NCI-H1092 treated with DMSO at 0.1 percent for 48 hours (cell line): ENCODE data around the gene ABCA6.
"Not testable (repeated sequence)": the region's sequence is repeated elsewhere in the genome, so short reads cannot be mapped to it uniquely, and the experiment has no call there.

Experiments used
- DNase-seq: peaks from one replicate; lab custom pipeline; 2025; lab: John Stamatoyannopoulos, UW

ABCA6 gene

GRCh38 chr17:69073392-69073791 lies 68.3 kb downstream of the ABCA6 start:
- DNase-seq, result not testable (repeated sequence)

- not testable (repeated sequence) for DNase-seq
Observed at GRCh38 chr17:69072803-69073256, 68.9 kb downstream of the ABCA6 start.

GRCh38 chr17:69071233-69071586 lies 70.5 kb downstream of the ABCA6 start:
- DNase-seq, result not testable (repeated sequence)

GRCh38 chr17:69070378-69071232 lies 71.1 kb downstream of the ABCA6 start:
- not testable (repeated sequence) for DNase-seq

GRCh38 chr17:69069226-69069750 lies 72.4 kb downstream of the ABCA6 start:
- DNase-seq, result no peak

- no peak for DNase-seq
Observed at GRCh38 chr17:69067274-69068047, 74.2 kb downstream of the ABCA6 start.

GRCh38 chr17:69066482-69066881 lies 75.2 kb downstream of the ABCA6 start:
- DNase-seq, result no peak

- DNase-seq, result no peak
Observed at GRCh38 chr17:69065113-69065512, 76.6 kb downstream of the ABCA6 start.

- no peak for DNase-seq
Observed at GRCh38 chr17:69064476-69064875, 77.2 kb downstream of the ABCA6 start.

- DNase-seq, result no peak
Observed at GRCh38 chr17:69064001-69064400, 77.7 kb downstream of the ABCA6 start.

- no peak for DNase-seq
Observed at GRCh38 chr17:69062860-69063581, 78.7 kb downstream of the ABCA6 start.

- no peak for DNase-seq
Observed at GRCh38 chr17:69061721-69062556, 79.8 kb downstream of the ABCA6 start.

GRCh38 chr17:69060822-69061221 lies 80.9 kb downstream of the ABCA6 start, which contains the start of gene ABCA9:
Gene ABCA9, minus strand, starts transcription at chr17:69060927. Its CDS starts 9,801 bp downstream, at chr17:69051126.
- DNase-seq, result no peak

- DNase-seq, result no peak
Observed at GRCh38 chr17:69059458-69060175, 82.1 kb downstream of the ABCA6 start.

- no peak for DNase-seq
Observed at GRCh38 chr17:69058165-69058564, 83.5 kb downstream of the ABCA6 start.

GRCh38 chr17:69057280-69057679 lies 84.4 kb downstream of the ABCA6 start:
- DNase-seq, result no peak

- no peak for DNase-seq
Observed at GRCh38 chr17:69056179-69056823, 85.4 kb downstream of the ABCA6 start.

GRCh38 chr17:69055334-69055733 lies 86.4 kb downstream of the ABCA6 start:
- DNase-seq, result no peak

GRCh38 chr17:69050999-69051775 lies 90.5 kb downstream of the ABCA6 start:
- no peak for DNase-seq
